ENCODE data around the gene PRRC2B. TPM values are rescaled to one million over a fixed set of nuclear protein-coding genes. Genes with fewer than 3 reads are reported as not detected.

Gene PRRC2B
- total RNA-seq, 1 experiment from 2014 or later = 137 TPM

DNA sequence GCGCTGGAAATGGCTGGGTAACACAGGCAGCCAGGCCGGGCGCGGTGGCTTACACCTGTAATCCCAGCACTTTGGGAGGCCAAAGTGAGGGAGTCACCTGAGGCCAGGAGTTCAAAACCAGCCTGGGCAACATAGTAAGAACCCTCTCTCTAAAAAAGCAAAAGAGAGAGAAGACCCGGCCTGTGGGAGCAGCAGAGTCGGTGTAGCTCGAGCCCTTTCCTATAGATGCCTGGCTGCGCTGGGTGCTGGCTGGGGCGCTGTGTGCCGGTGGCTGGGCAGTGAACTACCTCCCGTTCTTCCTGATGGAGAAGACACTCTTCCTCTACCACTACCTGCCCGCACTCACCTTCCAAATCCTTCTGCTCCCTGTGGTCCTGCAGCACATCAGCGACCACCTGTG lies 127.9 kb downstream of the PRRC2B start:
- CTCF ChIA-PET = no interaction called here
- Mint-ChIP-seq H3K27me3 (ENCODE audit: unreplicated experiment) (no peaks in the 10 kb centered on the region), H3K9me3 (ENCODE audit: low read depth, unreplicated experiment) (no peaks in the 10 kb centered on the region), H3K4me1 (ENCODE audit: low read depth, unreplicated experiment) (no peaks in the 10 kb centered on the region), H3K27ac (ENCODE audit: unreplicated experiment) (no peak overlapping the region), H3K36me3 (ENCODE audit: insufficient read depth, unreplicated experiment) (peaks cover 26% of the 10 kb centered on the region), H3K4me3 (ENCODE audit: low read depth, unreplicated experiment) (no peak overlapping the region)
- TF ChIP-seq, protein P1, sequence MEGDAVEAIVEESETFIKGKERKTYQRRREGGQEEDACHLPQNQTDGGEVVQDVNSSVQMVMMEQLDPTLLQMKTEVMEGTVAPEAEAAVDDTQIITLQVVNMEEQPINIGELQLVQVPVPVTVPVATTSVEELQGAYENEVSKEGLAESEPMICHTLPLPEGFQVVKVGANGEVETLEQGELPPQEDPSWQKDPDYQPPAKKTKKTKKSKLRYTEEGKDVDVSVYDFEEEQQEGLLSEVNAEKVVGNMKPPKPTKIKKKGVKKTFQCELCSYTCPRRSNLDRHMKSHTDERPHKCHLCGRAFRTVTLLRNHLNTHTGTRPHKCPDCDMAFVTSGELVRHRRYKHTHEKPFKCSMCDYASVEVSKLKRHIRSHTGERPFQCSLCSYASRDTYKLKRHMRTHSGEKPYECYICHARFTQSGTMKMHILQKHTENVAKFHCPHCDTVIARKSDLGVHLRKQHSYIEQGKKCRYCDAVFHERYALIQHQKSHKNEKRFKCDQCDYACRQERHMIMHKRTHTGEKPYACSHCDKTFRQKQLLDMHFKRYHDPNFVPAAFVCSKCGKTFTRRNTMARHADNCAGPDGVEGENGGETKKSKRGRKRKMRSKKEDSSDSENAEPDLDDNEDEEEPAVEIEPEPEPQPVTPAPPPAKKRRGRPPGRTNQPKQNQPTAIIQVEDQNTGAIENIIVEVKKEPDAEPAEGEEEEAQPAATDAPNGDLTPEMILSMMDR (IDR thresholded peaks at IDR 0.05; ENCODE audit: unreplicated experiment) = no peak
- DNase-seq = no peak
- BruUV-seq (replicated peaks) = no TSS peak
- intact Hi-C loops (cut with micrococcal nuclease; ENCODE audit: unreplicated experiment) = no loop called here

DNA sequence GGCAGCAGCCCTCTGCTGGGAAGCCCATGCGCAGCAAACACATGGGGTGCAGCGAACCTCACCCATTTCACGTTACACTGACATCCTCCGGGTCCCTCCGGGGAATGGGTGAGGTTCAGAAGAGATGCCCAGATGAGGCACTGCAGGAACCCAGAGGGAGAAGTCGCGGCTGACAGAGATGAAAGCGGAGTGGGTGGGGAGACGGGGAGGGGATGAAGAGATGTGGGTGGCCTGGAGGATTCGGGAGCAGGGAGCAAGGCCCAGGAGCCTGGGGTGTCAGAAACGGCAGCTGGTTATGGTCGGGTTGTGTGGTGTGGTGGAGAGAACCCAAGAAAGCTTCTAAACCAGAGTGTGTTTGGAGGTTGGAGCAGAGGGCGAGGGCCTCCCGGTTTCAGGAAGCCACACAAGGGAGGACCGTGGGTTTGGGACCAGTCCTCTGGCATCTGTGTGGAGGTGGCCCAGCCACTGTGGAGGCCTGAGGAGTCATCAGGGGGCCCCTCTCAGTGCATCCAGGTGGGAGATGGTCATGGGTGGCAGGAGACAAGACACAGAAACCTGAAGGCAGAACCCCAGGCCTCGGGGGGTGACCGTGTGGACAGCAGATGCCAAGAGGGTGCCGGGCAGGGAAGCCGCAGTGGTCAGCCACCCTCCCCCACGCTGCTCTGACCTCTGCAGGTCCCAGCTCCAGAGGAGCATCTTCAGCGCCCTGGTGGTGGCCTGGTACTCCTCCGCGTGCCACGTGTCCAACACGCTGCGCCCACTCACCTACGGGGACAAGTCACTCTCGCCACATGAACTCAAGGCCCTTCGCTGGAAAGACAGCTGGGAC lies 128.6 kb downstream of the PRRC2B start:
- intact Hi-C loops (cut with micrococcal nuclease; ENCODE audit: unreplicated experiment) = no loop called here
- Mint-ChIP-seq H3K4me1 (ENCODE audit: low read depth, unreplicated experiment) (no peaks in the 10 kb centered on the region), H3K9me3 (ENCODE audit: low read depth, unreplicated experiment) (no peaks in the 10 kb centered on the region), H3K36me3 (ENCODE audit: insufficient read depth, unreplicated experiment) (peaks cover 26% of the 10 kb centered on the region), H3K27ac (ENCODE audit: unreplicated experiment) (no peak overlapping the region), H3K27me3 (ENCODE audit: unreplicated experiment) (no peaks in the 10 kb centered on the region), H3K4me3 (ENCODE audit: low read depth, unreplicated experiment) (no peak overlapping the region)
- no TSS peak for BruUV-seq (replicated peaks)
- TF ChIP-seq, protein P1 (IDR thresholded peaks at IDR 0.05; ENCODE audit: unreplicated experiment) = no peak
- CTCF ChIA-PET = no interaction called here
- no peak for DNase-seq

DNA sequence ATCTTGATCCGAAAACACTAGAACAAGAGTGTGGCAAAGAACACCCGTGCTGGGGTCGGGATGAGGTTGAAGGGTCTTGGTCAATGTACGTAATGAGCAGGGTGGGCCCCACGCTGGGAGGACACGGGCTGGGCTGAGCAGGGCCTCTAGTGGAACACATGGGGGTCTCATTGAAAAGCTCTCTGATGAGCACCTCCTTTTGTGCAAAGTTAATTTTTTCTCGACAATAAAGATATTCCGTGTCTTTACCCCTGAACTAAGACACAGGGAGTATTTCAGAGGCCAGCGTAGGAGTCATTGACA lies 129.2 kb downstream of the PRRC2B start:
- no peak overlapping the region for H3K27ac Mint-ChIP-seq (ENCODE audit: unreplicated experiment)
- no TSS peak for BruUV-seq (replicated peaks)
- no peaks in the 10 kb centered on the region for H3K27me3 Mint-ChIP-seq (ENCODE audit: unreplicated experiment)
- TF ChIP-seq, protein P1 (IDR thresholded peaks at IDR 0.05; ENCODE audit: unreplicated experiment) = no peak
- DNase-seq = no peak
- CTCF ChIA-PET = no interaction called here
- no peak overlapping the region for H3K4me3 Mint-ChIP-seq (ENCODE audit: low read depth, unreplicated experiment)
- H3K4me1 Mint-ChIP-seq (ENCODE audit: low read depth, unreplicated experiment) = no peaks in the 10 kb centered on the region
- H3K36me3 Mint-ChIP-seq (ENCODE audit: insufficient read depth, unreplicated experiment) = peaks cover 26% of the 10 kb centered on the region
- intact Hi-C loops (cut with micrococcal nuclease; ENCODE audit: unreplicated experiment) = no loop called here
- no peaks in the 10 kb centered on the region for H3K9me3 Mint-ChIP-seq (ENCODE audit: low read depth, unreplicated experiment)

DNA sequence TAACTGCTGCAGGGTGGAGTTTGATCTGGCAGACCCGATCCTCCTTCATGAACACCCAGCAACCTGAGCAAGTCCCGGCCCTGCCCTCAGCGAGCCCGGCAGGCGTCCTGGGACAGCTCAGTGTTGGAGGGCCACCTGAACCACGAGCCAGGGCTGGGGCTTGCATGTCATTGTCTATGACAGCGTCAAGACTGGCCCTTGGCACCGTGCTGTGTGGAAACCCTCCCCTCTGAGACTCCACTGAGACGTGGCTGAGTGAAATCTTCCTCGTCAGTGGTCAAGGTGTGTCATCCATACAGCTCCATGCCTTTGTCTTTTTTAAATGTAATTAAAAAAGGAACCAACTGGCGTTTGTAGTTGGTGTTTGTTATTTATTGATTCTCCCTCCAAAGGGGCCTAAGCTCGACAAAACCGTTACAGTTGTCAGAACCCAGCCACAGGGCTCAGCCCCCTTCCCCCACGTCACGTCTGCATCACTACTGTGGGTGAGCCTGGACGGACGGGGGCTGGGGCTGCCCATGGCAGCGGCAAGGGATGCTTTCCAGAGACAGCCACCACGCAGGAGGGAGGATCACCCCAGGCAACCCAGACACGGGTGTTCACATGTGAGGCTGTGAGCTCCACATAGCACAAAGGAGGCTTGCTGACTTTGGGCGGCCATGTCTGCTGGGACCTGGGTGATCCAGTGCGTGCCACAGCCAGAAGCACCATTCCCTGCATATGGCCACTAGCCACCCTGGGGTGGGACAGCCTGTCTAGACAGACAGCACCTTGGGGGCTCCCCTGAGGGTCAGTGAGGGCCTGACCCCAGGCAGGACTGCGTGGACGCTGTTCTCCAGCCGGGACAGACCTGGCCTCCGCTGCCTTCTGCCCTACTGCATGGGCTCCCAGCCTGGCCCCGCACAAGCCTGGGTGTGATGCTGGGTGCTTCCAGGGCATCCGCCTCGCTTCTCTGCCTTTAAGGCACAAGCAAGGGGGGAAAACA lies 129.9 kb downstream of the PRRC2B start:
- Mint-ChIP-seq H3K27ac (ENCODE audit: unreplicated experiment) (no peak overlapping the region), H3K36me3 (ENCODE audit: insufficient read depth, unreplicated experiment) (peaks cover 25% of the 10 kb centered on the region), H3K27me3 (ENCODE audit: unreplicated experiment) (no peaks in the 10 kb centered on the region), H3K4me3 (ENCODE audit: low read depth, unreplicated experiment) (no peak overlapping the region), H3K4me1 (ENCODE audit: low read depth, unreplicated experiment) (no peaks in the 10 kb centered on the region), H3K9me3 (ENCODE audit: low read depth, unreplicated experiment) (no peaks in the 10 kb centered on the region)
- TF ChIP-seq, protein P1 (IDR thresholded peaks at IDR 0.05; ENCODE audit: unreplicated experiment) = no peak
- DNase-seq = no peak
- intact Hi-C loops (cut with micrococcal nuclease; ENCODE audit: unreplicated experiment) = no loop called here
- no TSS peak for BruUV-seq (replicated peaks)
- CTCF ChIA-PET = interaction anchor here (0.6 kb wide), 1 partner anchor 525 kb away, joined by 3 read pairs; no protein-coding TSS in a partner anchor

Data from Calu3 (cell line).